Suppressor macrophage (primary cell): ENCODE data around the gene ATG13.
"Not testable (repeated sequence)": the region's sequence is repeated elsewhere in the genome, so short reads cannot be mapped to it uniquely, and the experiment has no call there.

Experiments
- DNase-seq, 4 experiments: peaks; one replicate each; pipeline ENCODE4 v3.0.0-alpha.2; 2020 to 2022

ATG13 gene

GRCh38 chr11:46698597-46698996, 81.2 kb downstream of the ATG13 start:
- DNase-seq = peak; percentile 41 to 72 (median 60)

- peak; percentile 98 to 100 (median 99) for DNase-seq
Observed at GRCh38 chr11:46700241-46701077, 83.1 kb downstream of the ATG13 start, which contains the start of the genes ARHGAP1 and ZNF408. Gene ARHGAP1 (minus strand): TSS chr11:46700619. CDS start chr11:46696107, 4,512 bp downstream. Gene ZNF408 (plus strand): TSS chr11:46701031. CDS start chr11:46701048, 17 bp downstream.

- peak in 2 of 4 experiments; percentile 14 to 28 for DNase-seq
Observed at GRCh38 chr11:46701078-46701654, 83.8 kb downstream of the ATG13 start.

- no peak for DNase-seq
Observed at GRCh38 chr11:46705070-46705688, 87.8 kb downstream of the ATG13 start.

- DNase-seq = no peak
Observed at GRCh38 chr11:46706886-46707285, 89.5 kb downstream of the ATG13 start.

- DNase-seq = not testable (repeated sequence)
Observed at GRCh38 chr11:46709351-46709750, 92.0 kb downstream of the ATG13 start.

- no peak for DNase-seq
Observed at GRCh38 chr11:46710821-46711269, 93.5 kb downstream of the ATG13 start.

- no peak for DNase-seq
Observed at GRCh38 chr11:46711303-46711702, 94.0 kb downstream of the ATG13 start.

GRCh38 chr11:46712874-46713576, 95.7 kb downstream of the ATG13 start:
- DNase-seq = no peak

GRCh38 chr11:46717825-46718154, 100.4 kb downstream of the ATG13 start:
- not testable (repeated sequence) for DNase-seq

GRCh38 chr11:46718155-46719019, 101.0 kb downstream of the ATG13 start:
- no peak for DNase-seq

GRCh38 chr11:46719048-46719542, 101.7 kb downstream of the ATG13 start, which contains the start of gene F2:
Gene F2 (plus strand): TSS chr11:46719213. CDS start chr11:46719236, 23 bp downstream.
- DNase-seq = no peak

- no peak for DNase-seq
Observed at GRCh38 chr11:46719543-46720218, 102.3 kb downstream of the ATG13 start.

GRCh38 chr11:46721286-46721685, 103.9 kb downstream of the ATG13 start:
- DNase-seq = no peak

- no peak for DNase-seq
Observed at GRCh38 chr11:46722566-46723358, 105.4 kb downstream of the ATG13 start.

GRCh38 chr11:46723359-46723680, 106.0 kb downstream of the ATG13 start:
- DNase-seq = no peak

- no peak for DNase-seq
Observed at GRCh38 chr11:46724088-46724487, 106.7 kb downstream of the ATG13 start.
